Frontal cortex (tissue), 4 donors: ENCODE data around the gene SDK1. TPM values are rescaled to one million over a fixed set of nuclear protein-coding genes. Genes with fewer than 3 reads are reported as not detected.
"Not testable (repeated sequence)": the region's sequence is repeated elsewhere in the genome, so short reads cannot be mapped to it uniquely, and the experiment has no call there.

Experiments used
- DNase-seq, 2 donors: peaks; one replicate each; pipeline ENCODE4 v3.0.0; 2012; ENCODE audit warnings: low spot score in 2 of 2
- FAIRE-seq: peaks from 2 replicates; lab custom pipeline; 2012; peaks lifted over from hg19 to GRCh38; lab: Jason Lieb, UNC
- total RNA-seq: library from RNA; depleted of rRNA; stranded (reverse); fragments of >200 nt; gene quantifications from one replicate; pipeline ENCODE4 v1.2.3, GENCODE V29; 2014
- donor health status: control.
- donor health status: control.
- donor health status: control.

Gene SDK1
- total RNA-seq, 1 donor from 2014 or later: 33.0 TPM

GRCh38 chr7:3953946-3954345, 652.9 kb downstream of the SDK1 start:
- FAIRE-seq (no peak), DNase-seq (no peak)

GRCh38 chr7:3955026-3955425, 654.0 kb downstream of the SDK1 start:
- DNase-seq: no peak
- no peak for FAIRE-seq

- no peak for DNase-seq
- no peak for FAIRE-seq
These were observed 655.0 kb downstream of the SDK1 start for GRCh38 chr7:3955751-3956696.

- no peak for DNase-seq
- FAIRE-seq: no peak
These were observed 655.9 kb downstream of the SDK1 start for GRCh38 chr7:3956949-3957348.

- DNase-seq (no peak), FAIRE-seq (no peak)
These were observed 656.5 kb downstream of the SDK1 start for GRCh38 chr7:3957472-3958108.

GRCh38 chr7:3958109-3958483, 657.0 kb downstream of the SDK1 start:
- DNase-seq: no peak
- no peak for FAIRE-seq

- no peak for FAIRE-seq
- DNase-seq: no peak
These were observed 658.3 kb downstream of the SDK1 start for GRCh38 chr7:3959364-3959763.

GRCh38 chr7:3960050-3960763, 659.2 kb downstream of the SDK1 start:
- DNase-seq (no peak), FAIRE-seq (no peak)

- FAIRE-seq (no peak), DNase-seq (no peak)
These were observed 659.9 kb downstream of the SDK1 start for GRCh38 chr7:3960942-3961341.

- no peak for FAIRE-seq
- DNase-seq: no peak
These were observed 660.9 kb downstream of the SDK1 start for GRCh38 chr7:3961857-3962503.

- not testable (repeated sequence) for FAIRE-seq, DNase-seq
These were observed 662.7 kb downstream of the SDK1 start for GRCh38 chr7:3963768-3964167.

GRCh38 chr7:3964980-3965606, 664.0 kb downstream of the SDK1 start:
- no peak for FAIRE-seq
- DNase-seq: no peak

- FAIRE-seq: no peak
- no peak for DNase-seq
These were observed 664.8 kb downstream of the SDK1 start for GRCh38 chr7:3965794-3966395.

- FAIRE-seq (no peak), DNase-seq (no peak)
These were observed 667.2 kb downstream of the SDK1 start for GRCh38 chr7:3968234-3968633.

GRCh38 chr7:3969286-3969685, 668.2 kb downstream of the SDK1 start:
- no peak for FAIRE-seq
- DNase-seq: no peak

- DNase-seq (no peak), FAIRE-seq (no peak)
These were observed 670.3 kb downstream of the SDK1 start for GRCh38 chr7:3971323-3971722.

- DNase-seq (no peak), FAIRE-seq (no peak)
These were observed 672.2 kb downstream of the SDK1 start for GRCh38 chr7:3973264-3973663.

- FAIRE-seq (no peak), DNase-seq (no peak)
These were observed 673.3 kb downstream of the SDK1 start for GRCh38 chr7:3974329-3974728.

- FAIRE-seq (no peak), DNase-seq (no peak)
These were observed 674.3 kb downstream of the SDK1 start for GRCh38 chr7:3975371-3975770.
